ENCODE results near the gene SBF2.

DNA sequence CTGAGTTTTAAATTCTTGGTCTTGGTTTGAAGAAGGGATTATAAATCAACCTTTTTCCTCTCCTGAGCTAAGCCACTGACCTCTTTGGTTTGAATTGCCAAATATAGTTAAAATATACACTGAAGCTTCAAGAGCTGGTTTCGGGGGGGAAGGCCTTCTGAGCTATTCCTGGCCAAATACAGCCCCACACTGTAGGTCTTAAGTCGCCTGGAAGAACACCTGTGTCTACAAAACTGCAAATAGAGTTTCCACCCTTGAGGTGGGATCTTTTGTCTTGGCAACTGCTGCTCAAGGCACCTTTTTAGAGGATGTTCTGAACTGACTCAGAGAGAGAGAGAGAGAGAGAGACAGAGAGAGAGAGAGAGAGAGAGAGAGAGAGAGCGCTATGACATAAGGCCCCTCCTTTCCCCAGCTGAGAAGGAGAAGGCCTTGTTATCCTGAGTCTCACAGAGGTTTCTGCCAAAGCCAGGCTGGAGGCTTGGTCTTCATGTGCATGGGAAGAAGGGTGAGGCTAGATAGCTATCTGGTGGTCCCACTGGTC, 16.4 kb upstream of the SBF2 start:
- TF ChIP-seq, protein P1, sequence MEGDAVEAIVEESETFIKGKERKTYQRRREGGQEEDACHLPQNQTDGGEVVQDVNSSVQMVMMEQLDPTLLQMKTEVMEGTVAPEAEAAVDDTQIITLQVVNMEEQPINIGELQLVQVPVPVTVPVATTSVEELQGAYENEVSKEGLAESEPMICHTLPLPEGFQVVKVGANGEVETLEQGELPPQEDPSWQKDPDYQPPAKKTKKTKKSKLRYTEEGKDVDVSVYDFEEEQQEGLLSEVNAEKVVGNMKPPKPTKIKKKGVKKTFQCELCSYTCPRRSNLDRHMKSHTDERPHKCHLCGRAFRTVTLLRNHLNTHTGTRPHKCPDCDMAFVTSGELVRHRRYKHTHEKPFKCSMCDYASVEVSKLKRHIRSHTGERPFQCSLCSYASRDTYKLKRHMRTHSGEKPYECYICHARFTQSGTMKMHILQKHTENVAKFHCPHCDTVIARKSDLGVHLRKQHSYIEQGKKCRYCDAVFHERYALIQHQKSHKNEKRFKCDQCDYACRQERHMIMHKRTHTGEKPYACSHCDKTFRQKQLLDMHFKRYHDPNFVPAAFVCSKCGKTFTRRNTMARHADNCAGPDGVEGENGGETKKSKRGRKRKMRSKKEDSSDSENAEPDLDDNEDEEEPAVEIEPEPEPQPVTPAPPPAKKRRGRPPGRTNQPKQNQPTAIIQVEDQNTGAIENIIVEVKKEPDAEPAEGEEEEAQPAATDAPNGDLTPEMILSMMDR (conservative IDR thresholded peaks at IDR 0.05) = no peak
- no peak for TF ChIP-seq ZFX (IDR thresholded peaks at IDR 0.05)

Data from C4-2B (cell line).